Calu3 (cell line): Measurements from ENCODE around the gene NES. TPM values are rescaled to one million over a fixed set of nuclear protein-coding genes. Genes with fewer than 3 reads are reported as not detected.

ENCODE experiments used
- BruUV-seq: library from RNA; stranded (reverse); fragments of 400-500 nt; replicated peaks from 2 replicates; lab custom pipeline; 2021; lab: Mats Ljungman, UMichigan
- CTCF ChIA-PET: fragments of 300-600 bp; sonication (Branson Sonifier 250); formaldehyde crosslinking; loops from one replicate; lab custom pipeline; 2022; ENCODE audit warnings: antibody characterized with exemption; lab: Charles Lee
- DNase-seq: peaks from one replicate; pipeline ENCODE4 v3.0.0; 2022
- H3K27ac Mint-ChIP-seq: one replicate; pipeline ENCODE4 v1.8.0; 2022; ENCODE audit warnings: mixed read lengths; ENCODE audit not compliant: unreplicated experiment
- H3K27me3 Mint-ChIP-seq: one replicate; pipeline ENCODE4 v1.8.0; 2022; ENCODE audit warnings: mixed read lengths; ENCODE audit not compliant: unreplicated experiment
- H3K36me3 Mint-ChIP-seq: one replicate; pipeline ENCODE4 v1.8.0; 2022; ENCODE audit warnings: mild to moderate bottlenecking, moderate library complexity, mixed read lengths; ENCODE audit not compliant: insufficient read depth, unreplicated experiment
- H3K4me1 Mint-ChIP-seq: one replicate; pipeline ENCODE4 v1.8.0; 2022; ENCODE audit warnings: mild to moderate bottlenecking, low read depth, mixed read lengths; ENCODE audit not compliant: unreplicated experiment
- H3K4me3 Mint-ChIP-seq: one replicate; pipeline ENCODE4 v1.8.0; 2022; ENCODE audit warnings: mild to moderate bottlenecking, low read depth, moderate library complexity, mixed read lengths; ENCODE audit not compliant: unreplicated experiment
- H3K9me3 Mint-ChIP-seq: one replicate; pipeline ENCODE4 v1.8.0; 2022; ENCODE audit warnings: low read depth, mixed read lengths; ENCODE audit not compliant: unreplicated experiment
- CTCF ChIP-seq: fragments of 200-600 bp; IDR thresholded peaks from one replicate; pipeline ENCODE4 v1.8.0; 2022; ENCODE audit warnings: antibody characterized with exemption; ENCODE audit not compliant: unreplicated experiment
- intact Hi-C: fragments of 100-400 bp; cut with micrococcal nuclease; formaldehyde crosslinking; loops from one replicate; pipeline ENCODE4 v1.10.0; 2022; ENCODE audit not compliant: unreplicated experiment
- total RNA-seq: library from RNA; stranded (reverse); gene quantifications from 2 replicates; pipeline ENCODE4 v1.2.3, GENCODE V29; 2022

Gene NES
- total RNA-seq, 1 experiment from 2014 or later = 7.4 TPM

GRCh38 chr1:156712626-156713025 lies 35.4 kb upstream of the NES start:
- CTCF ChIA-PET = interaction anchor here (0.6 to 2.0 kb wide), 3 partner anchors 14 to 23 kb away, joined by 3 to 18 read pairs (median 3); no protein-coding TSS in a partner anchor
- Mint-ChIP-seq H3K4me1 (peaks cover 25% of the 10 kb centered on the region), H3K27me3 (no peaks in the 10 kb centered on the region), H3K4me3 (no peak overlapping the region), H3K36me3 (peaks cover 5% of the 10 kb centered on the region), H3K27ac (no peak overlapping the region), H3K9me3 (no peaks in the 10 kb centered on the region)
- BruUV-seq = no TSS peak
- no peak for DNase-seq
- intact Hi-C loops = no loop called here
- TF ChIP-seq CTCF = no peak

GRCh38 chr1:156711011-156711817 lies 34.0 kb upstream of the NES start:
- Mint-ChIP-seq H3K4me3 (no peak overlapping the region), H3K27me3 (peaks cover 5% of the 10 kb centered on the region), H3K4me1 (peaks cover 32% of the 10 kb centered on the region), H3K27ac (no peak overlapping the region), H3K9me3 (no peaks in the 10 kb centered on the region), H3K36me3 (peaks cover 16% of the 10 kb centered on the region)
- no peak for DNase-seq
- no peak for TF ChIP-seq CTCF
- BruUV-seq = no TSS peak
- intact Hi-C loops = no loop called here
- CTCF ChIA-PET = interaction anchor here (1.4 kb wide), 1 partner anchor 17 kb away, joined by 3 read pairs; the partner anchor contains the start of genes ISG20L2 and METTL25B

DNA sequence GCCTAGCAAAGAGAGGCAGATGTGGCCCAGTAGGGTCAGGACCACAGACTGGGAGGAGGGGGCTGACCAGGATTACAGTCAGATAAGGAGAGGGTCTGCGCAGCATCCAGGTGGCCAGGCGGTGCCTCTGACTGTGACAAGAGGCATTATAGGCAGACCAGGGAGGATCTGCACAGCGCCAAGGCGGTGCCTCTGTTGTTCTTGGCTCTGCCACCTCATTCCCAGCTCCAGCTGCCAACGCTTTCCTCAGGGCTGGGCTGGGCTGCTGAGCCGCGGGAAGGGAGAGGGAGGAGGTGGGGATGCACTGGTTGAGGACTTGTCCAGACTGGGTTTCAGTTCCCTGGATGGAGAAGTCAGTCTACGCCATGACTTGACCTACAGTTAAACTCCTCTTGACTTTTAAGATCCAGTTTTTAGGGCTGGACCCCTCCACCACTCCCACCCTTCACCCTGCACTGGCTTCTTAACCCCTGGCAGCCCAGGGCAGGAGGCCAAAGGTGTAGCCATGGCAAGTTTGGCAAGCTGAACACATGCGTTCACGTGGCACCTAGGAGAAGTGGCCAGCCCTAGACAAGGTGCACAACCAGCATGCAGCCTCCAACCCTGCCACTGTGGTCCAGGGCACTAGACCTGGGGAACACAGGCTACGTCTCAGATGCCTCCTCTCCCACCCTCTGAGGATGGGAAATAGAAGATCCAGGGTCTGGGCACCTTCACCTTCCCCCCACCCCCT lies 32.7 kb upstream of the NES start:
- no peak for DNase-seq
- Mint-ChIP-seq H3K36me3 (peaks cover 25% of the 10 kb centered on the region), H3K4me3 (no peak overlapping the region), H3K4me1 (peaks cover 31% of the 10 kb centered on the region), H3K9me3 (no peaks in the 10 kb centered on the region), H3K27ac (no peak overlapping the region), H3K27me3 (peaks cover 13% of the 10 kb centered on the region)
- TF ChIP-seq CTCF = no peak
- no TSS peak for BruUV-seq
- CTCF ChIA-PET = interaction anchor here (7.1 kb wide), 1 partner anchor 18 kb away, joined by 130 read pairs; no protein-coding TSS in a partner anchor
- intact Hi-C loops = no loop called here

DNA sequence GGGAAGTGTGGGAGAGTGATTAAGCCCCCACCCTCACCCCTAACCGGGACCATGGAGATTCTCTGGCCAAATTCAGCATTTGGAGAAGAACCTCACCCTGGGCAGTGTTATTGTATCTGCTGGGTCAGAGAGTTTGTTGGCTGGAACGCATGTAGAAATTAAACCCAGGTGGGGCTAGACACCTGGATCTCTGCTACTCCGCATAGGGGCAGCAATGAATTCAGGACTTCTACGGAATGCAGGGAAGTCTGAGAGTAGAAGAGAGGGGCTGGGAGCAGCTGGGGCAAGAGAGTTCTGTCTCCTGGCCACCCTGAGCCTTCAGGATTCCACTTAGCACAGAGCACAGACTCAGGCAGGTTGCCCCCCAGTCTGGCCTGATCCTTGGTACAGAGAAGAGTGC lies 31.8 kb upstream of the NES start:
- CTCF ChIA-PET = interaction anchor here (7.1 kb wide), 1 partner anchor 17 kb away, joined by 130 read pairs; no protein-coding TSS in a partner anchor
- intact Hi-C loops = no loop called here
- Mint-ChIP-seq H3K36me3 (peaks cover 23% of the 10 kb centered on the region), H3K4me1 (peaks cover 34% of the 10 kb centered on the region), H3K9me3 (no peaks in the 10 kb centered on the region), H3K27me3 (peaks cover 13% of the 10 kb centered on the region), H3K27ac (no peak overlapping the region), H3K4me3 (no peak overlapping the region)
- DNase-seq = no peak
- no TSS peak for BruUV-seq
- TF ChIP-seq CTCF = no peak
